Ascending aorta (tissue), 2 donors: ENCODE data around the gene SDK1. TPM values are rescaled to one million over a fixed set of nuclear protein-coding genes. Genes with fewer than 3 reads are reported as not detected.

Experiments used
- DNase-seq, 2 donors: peaks; one replicate each; pipeline ENCODE4 v3.0.0-alpha.2; 2019; ENCODE audit warnings: low spot score in 2 of 2
- H3K27ac ChIP-seq, 2 donors: fragments of 200-600 bp; sonication (generic); one replicate each; pipeline ENCODE4 v1.5.1; 2016 to 2017; ENCODE audit warnings: mild to moderate bottlenecking in 1 of 2
- H3K27me3 ChIP-seq: fragments of 200-600 bp; sonication (generic); one replicate; pipeline ENCODE4 v1.5.1; 2017
- H3K36me3 ChIP-seq, 2 donors: fragments of 200-600 bp; sonication (generic); one replicate each; pipeline ENCODE4 v1.5.1; 2016
- H3K4me1 ChIP-seq, 2 donors: fragments of 200-600 bp; sonication (generic); one replicate each; pipeline ENCODE4 v1.5.1; 2016 to 2017; ENCODE audit warnings: mild to moderate bottlenecking in 1 of 2
- H3K4me3 ChIP-seq, 2 donors: fragments of 200-600 bp; sonication (generic); one replicate each; pipeline ENCODE4 v1.5.1; 2016 to 2017; ENCODE audit warnings: mild to moderate bottlenecking in 1 of 2
- H3K9me3 ChIP-seq, 2 donors: fragments of 200-600 bp; sonication (generic); one replicate each; pipeline ENCODE4 v1.5.1; 2016
- intact Hi-C: fragments of 100-400 bp; cut with DNase I; formaldehyde crosslinking; loops from one replicate; pipeline ENCODE4 v1.15.1; 2023
- total RNA-seq: library from RNA; depleted of rRNA; stranded (reverse); fragments of >200 nt; gene quantifications from one replicate; pipeline ENCODE4 v1.1.0, GENCODE V29; 2016
- TF ChIP-seq, protein P1 (sequence below), 3 experiments: fragments of 200-600 bp in 2 of 3; fragments of 450-650 bp in 1 of 3; sonication (generic) in 2 of 3; IDR thresholded peaks; one replicate each; pipeline ENCODE4 v1.5.1; 2016 to 2019; ENCODE audit warnings: antibody characterized with exemption in 3 of 3, mild to moderate bottlenecking in 1 of 3, moderate library complexity in 1 of 3

SDK1 gene
- total RNA-seq, 1 donor from 2014 or later: 13.3 TPM

DNA sequence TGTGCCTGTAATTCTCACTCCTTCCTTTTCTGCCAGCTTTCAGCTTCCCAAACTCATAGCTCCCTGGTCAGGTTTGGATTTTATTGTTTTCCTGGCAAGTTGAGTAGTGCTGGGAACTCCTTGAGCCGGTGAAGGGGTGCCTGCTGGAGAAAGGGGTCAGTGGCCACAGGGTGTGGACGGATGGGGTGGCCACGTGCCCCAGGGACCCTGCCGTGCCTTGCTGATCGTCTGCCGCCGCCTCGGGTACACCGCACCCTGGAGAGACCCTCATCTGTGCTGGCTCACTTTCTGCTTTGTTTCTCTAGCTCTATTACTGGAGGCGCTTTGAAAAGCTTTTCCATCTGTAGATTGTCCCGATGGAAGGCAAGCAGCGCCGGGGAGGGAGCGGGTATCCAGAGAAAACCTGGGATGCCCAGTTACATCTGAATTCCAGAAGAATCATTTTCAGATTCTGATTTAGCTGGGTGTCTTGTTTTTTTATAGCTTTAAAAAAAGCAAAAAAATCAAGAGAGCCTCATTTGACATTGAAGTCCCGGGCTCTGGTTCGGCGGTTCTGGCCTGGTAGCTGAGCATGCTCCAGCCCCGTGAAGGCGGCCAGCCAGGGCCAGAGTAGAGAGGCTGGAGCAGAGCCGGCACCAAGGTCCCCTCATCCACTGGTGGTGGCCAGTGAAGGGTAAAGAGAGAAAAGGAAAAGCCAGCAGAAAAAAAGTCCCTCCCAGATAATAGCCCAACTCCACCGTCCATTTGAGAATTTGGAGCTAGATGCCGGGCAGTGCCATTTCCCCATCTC is 870.1 kb downstream of the SDK1 start:
- Histone ChIP-seq H3K36me3 (peaks cover 0 to 1% of the 10 kb centered on the region in 2 donors), H3K9me3 (no peaks in the 10 kb centered on the region), H3K4me1 (no peaks in the 10 kb centered on the region), H3K27ac (no peak overlapping the region), H3K4me3 (no peak overlapping the region), H3K27me3 (no peaks in the 10 kb centered on the region)
- intact Hi-C loops: no loop called here
- no peak for DNase-seq
- TF ChIP-seq, protein P1, sequence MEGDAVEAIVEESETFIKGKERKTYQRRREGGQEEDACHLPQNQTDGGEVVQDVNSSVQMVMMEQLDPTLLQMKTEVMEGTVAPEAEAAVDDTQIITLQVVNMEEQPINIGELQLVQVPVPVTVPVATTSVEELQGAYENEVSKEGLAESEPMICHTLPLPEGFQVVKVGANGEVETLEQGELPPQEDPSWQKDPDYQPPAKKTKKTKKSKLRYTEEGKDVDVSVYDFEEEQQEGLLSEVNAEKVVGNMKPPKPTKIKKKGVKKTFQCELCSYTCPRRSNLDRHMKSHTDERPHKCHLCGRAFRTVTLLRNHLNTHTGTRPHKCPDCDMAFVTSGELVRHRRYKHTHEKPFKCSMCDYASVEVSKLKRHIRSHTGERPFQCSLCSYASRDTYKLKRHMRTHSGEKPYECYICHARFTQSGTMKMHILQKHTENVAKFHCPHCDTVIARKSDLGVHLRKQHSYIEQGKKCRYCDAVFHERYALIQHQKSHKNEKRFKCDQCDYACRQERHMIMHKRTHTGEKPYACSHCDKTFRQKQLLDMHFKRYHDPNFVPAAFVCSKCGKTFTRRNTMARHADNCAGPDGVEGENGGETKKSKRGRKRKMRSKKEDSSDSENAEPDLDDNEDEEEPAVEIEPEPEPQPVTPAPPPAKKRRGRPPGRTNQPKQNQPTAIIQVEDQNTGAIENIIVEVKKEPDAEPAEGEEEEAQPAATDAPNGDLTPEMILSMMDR (IDR thresholded peaks at IDR 0.05): no peak

DNA sequence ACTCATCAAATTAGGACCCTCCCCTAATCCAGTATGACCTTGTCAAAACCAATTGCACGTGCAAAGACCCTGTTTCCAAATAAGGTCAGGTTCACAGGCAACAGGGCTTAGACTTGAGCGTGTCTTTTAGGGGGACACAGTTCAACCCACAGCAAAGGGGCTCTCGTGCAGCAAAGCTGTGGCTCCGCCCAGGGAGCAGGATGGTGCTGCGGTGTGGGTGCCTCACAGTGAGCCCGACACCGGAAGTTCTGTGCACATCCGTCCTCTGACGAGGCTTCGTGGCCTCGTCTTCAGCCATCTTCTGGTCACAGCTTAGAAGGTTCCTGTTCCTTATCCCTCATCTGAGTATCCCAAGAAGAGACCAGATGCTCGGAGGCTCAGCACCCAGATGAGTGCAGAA is 871.8 kb downstream of the SDK1 start:
- intact Hi-C loops: no loop called here
- H3K4me1 ChIP-seq: no peaks in the 10 kb centered on the region
- TF ChIP-seq, protein P1 (IDR thresholded peaks at IDR 0.05): no peak
- no peak overlapping the region for H3K27ac ChIP-seq
- no peaks in the 10 kb centered on the region for H3K27me3 ChIP-seq
- no peaks in the 10 kb centered on the region for H3K9me3 ChIP-seq
- H3K36me3 ChIP-seq: no peaks in the 10 kb centered on the region
- H3K4me3 ChIP-seq: no peak overlapping the region
- DNase-seq: no peak

DNA sequence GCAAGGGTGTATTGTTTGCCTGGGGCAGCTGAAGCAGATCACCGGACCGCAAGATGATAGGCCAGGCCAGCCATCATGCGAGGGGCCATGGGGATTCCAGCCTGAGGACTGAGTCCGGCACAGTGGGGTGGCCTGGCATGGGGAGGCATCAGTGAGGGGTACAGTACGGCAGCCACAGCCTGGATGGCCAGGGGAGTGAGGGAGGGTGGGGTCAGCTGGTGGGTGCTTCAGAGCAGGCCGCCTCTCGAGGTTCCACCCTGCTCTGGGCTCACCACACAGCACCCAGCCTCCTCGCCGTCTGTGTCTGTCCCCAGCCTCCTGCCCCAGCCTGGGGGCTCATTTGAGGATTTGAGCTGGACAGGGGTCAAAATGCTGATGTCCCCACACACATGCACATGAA is 872.6 kb downstream of the SDK1 start:
- H3K4me1 ChIP-seq: no peaks in the 10 kb centered on the region
- H3K9me3 ChIP-seq: no peaks in the 10 kb centered on the region
- no peak for DNase-seq
- intact Hi-C loops: no loop called here
- H3K4me3 ChIP-seq: no peak overlapping the region
- H3K27ac ChIP-seq: no peak overlapping the region
- no peaks in the 10 kb centered on the region for H3K27me3 ChIP-seq
- H3K36me3 ChIP-seq: peaks cover 3 to 6% of the 10 kb centered on the region in 2 donors
- TF ChIP-seq, protein P1 (IDR thresholded peaks at IDR 0.05): no peak

DNA sequence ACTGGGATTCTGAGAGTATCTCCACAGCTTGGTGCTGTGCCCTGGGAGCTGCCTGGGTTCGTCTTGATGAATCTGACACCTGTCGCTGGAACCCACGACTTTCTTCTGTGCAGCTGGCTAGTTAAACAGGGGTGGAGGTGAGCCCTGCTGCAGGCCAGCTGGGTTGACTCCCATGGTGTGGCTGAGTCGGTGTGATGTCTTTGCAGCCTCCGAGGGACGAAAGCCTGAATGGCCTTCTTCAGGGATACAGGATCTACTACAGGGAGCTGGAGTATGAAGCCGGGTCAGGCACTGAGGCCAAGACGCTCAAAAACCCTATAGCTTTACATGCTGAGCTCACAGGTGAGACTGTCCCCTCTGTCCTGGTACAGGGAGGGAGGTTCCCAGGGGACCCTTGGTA is 873.0 kb downstream of the SDK1 start:
- TF ChIP-seq, protein P1 (IDR thresholded peaks at IDR 0.05): no peak
- H3K27ac ChIP-seq: no peak overlapping the region
- no peaks in the 10 kb centered on the region for H3K4me1 ChIP-seq
- H3K4me3 ChIP-seq: no peak overlapping the region
- no peak for DNase-seq
- no peaks in the 10 kb centered on the region for H3K9me3 ChIP-seq
- no peaks in the 10 kb centered on the region for H3K27me3 ChIP-seq
- peaks cover 3 to 10% of the 10 kb centered on the region in 2 donors for H3K36me3 ChIP-seq
- intact Hi-C loops: no loop called here

DNA sequence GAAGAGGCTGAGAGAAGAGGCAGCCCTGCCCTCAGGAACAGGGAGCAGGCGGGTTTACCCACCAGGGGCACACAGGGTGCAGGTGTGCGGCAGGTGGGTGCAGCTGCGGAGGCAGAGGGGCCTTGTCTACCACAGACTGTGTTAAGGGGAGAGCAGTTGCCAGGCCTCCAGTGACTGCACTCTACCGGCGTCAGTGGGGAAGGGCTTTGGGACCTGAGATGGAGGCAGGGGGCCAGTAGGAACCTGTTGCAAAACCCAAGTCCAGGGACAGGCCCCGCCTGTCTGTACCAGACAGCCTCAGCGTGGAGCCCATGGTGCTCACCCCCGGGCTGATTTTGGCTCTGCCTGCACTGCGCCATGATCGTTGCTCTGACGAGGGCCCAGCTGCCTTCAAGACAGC is 873.4 kb downstream of the SDK1 start:
- no peak for DNase-seq
- Histone ChIP-seq H3K36me3 (peaks cover 3 to 14% of the 10 kb centered on the region in 2 donors), H3K4me3 (no peak overlapping the region), H3K27me3 (no peaks in the 10 kb centered on the region), H3K9me3 (no peaks in the 10 kb centered on the region), H3K4me1 (no peaks in the 10 kb centered on the region), H3K27ac (no peak overlapping the region)
- intact Hi-C loops: no loop called here
- TF ChIP-seq, protein P1 (IDR thresholded peaks at IDR 0.05): no peak
